Breast epithelium (tissue), 4 donors: ENCODE data around the gene RALGPS1. TPM values are rescaled to one million over a fixed set of nuclear protein-coding genes. Genes with fewer than 3 reads are reported as not detected.
A peak's percentile ranks its signal among the peaks of the same experiment; 100 is the strongest.

Experiments
- DNase-seq, 2 donors: peaks; one replicate each; pipeline ENCODE4 v3.0.0-alpha.2; 2019; ENCODE audit warnings: low spot score in 2 of 2
- H3K27ac ChIP-seq, 2 donors: fragments of 200-600 bp; sonication (generic) in 1 of 2; one replicate each; pipeline ENCODE4 v1.5.1; 2016 to 2019; ENCODE audit warnings: mild to moderate bottlenecking in 1 of 2
- H3K27me3 ChIP-seq, 2 donors: fragments of 200-600 bp; sonication (generic) in 1 of 2; one replicate each; pipeline versions ENCODE4 v1.5.1 to v1.6.0; 2017 to 2019; ENCODE audit warnings: control low read depth in 1 of 2, mild to moderate bottlenecking in 1 of 2
- H3K36me3 ChIP-seq: fragments of 200-600 bp; one replicate; pipeline ENCODE4 v1.5.1; 2019
- H3K4me1 ChIP-seq, 2 donors: fragments of 200-600 bp; sonication (generic); one replicate each; pipeline ENCODE4 v1.5.1; 2016 to 2019; ENCODE audit warnings: control low read depth in 1 of 2
- H3K4me3 ChIP-seq, 3 donors: fragments of 200-600 bp; sonication (generic); 1 replicate in 2 of 3; 2 replicates in 1 of 3; pipeline ENCODE4 v1.5.1; 2016 to 2019; ENCODE audit warnings: mild to moderate bottlenecking in 3 of 3, moderate library complexity in 2 of 3
- H3K9me3 ChIP-seq, 2 donors: fragments of 200-600 bp; sonication (generic) in 1 of 2; one replicate each; pipeline ENCODE4 v1.5.1; 2016 to 2019; ENCODE audit warnings: control low read depth in 1 of 2
- POLR2A ChIP-seq: fragments of 450-650 bp; IDR thresholded peaks from one replicate; pipeline ENCODE4 v1.6.1; 2016; ENCODE audit warnings: antibody characterized with exemption, mild to moderate bottlenecking, moderate library complexity
- POLR2AphosphoS5 ChIP-seq, 3 donors: sonication (generic); formaldehyde crosslinking; IDR thresholded peaks; one replicate each; pipeline ENCODE4 v1.6.1; 2017; ENCODE audit warnings: antibody characterized with exemption in 3 of 3
- intact Hi-C: fragments of 100-400 bp; cut with DNase I; formaldehyde crosslinking; loops from one replicate; pipeline ENCODE4 v1.15.1; 2023; ENCODE audit warnings: low total_unique reads
- total RNA-seq, 3 donors: library from RNA; depleted of rRNA; stranded (reverse); fragments of >200 nt; gene quantifications; one replicate each; pipeline ENCODE4 v1.1.0, GENCODE V29; 2016
- TF ChIP-seq, protein P1 (sequence below), 3 donors: fragments of 450-650 bp; IDR thresholded peaks; one replicate each; pipeline ENCODE4 v1.5.1; 2016 to 2017; ENCODE audit warnings: antibody characterized with exemption in 3 of 3, mild to moderate bottlenecking in 3 of 3, moderate library complexity in 3 of 3

RALGPS1 gene
- total RNA-seq, 3 donors from 2014 or later, result 5.8 to 30.7 (median 15.1) TPM

DNA sequence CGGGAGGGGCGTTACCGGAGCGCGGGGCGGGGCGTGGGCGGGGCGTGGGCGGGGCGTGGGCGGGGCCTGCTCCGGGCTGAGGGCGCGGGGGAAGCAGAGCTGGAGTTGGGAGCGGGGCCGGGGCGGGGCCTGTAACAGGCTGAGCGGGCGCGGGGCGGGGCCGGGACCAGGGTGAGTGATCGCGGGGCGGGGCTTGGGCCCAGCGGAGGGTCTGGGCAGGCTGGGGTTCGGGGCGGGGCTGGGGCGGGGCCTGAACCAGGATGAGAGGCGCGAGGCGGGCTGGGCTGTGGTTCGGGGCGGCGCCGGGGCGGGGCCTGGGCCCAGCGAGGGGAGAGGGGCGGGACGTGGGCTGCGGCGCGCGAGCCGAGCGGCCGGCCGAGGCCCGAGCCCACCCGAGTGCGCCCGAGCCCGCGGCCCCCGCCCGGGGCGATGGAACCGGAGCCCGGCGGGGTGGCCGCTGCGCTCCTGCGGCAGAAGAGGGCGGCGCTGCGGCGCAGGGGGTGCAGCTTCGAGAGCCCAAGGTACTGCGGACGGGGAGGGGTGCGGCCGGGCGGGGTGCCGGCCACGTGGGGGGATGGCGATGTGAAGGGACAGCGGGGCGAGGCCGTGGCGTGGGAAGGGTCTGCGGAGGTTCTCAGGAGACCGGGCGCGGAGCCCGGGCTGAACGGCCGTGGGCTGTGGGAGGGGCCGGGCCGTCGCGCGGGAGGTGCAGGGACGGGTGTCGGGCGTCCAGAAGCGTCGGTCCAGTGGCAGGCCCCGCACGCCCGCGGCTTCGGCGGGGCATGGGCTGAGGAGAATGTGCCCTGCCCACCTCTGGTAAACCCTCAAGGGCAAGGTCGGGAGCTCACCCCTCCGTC is 310.5 kb downstream of the RALGPS1 start:
- peak; percentile 96 to 97 for DNase-seq
- intact Hi-C loops, result loop anchor here (10.0 kb wide), 1 partner anchor 190 kb away; no protein-coding TSS in a partner anchor

DNA sequence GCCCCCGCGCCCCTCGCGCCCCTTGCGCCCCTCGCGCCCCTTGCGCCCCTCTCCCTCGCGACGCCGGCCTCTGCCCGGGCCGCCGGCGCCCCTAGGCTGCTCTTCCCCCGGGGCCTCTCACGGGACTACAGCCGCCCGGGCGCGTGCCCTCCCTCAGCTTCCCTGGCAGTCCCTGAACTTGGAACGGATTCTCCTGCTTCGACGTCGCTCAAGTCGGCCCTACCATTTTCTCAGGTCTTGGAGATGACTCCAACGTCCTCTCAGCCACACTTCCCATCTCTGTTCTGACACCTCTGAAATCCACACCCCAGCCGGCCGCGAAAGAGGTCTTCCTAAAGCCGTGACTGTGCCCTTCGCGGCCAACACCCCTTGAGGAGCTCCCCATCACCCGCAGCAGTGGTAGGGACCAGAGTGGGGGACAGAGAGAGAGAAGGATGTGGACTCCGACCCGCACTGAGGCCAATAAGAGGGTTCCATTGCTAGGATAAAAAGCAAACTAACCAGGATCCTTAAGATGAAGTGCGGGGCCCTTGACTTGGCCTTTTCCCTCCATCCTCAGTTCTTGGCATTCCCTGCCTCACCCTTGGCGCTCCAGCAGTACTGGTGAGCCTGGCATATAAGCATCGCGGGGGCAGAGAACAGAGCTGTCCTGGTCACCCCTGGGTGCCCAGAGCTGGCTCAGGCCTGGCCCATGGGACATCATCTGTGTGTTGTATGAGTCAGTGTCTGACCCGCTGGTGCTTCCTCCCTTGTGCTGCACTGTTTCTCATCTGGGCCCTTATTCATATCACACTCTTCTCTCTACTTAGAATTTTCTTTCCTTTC is 311.4 kb downstream of the RALGPS1 start:
- H3K36me3 ChIP-seq, result no peaks in the 10 kb centered on the region
- H3K27me3 ChIP-seq, result no peaks in the 10 kb centered on the region
- DNase-seq, result no peak
- TF ChIP-seq POLR2AphosphoS5 (IDR thresholded peaks at IDR 0.05) (no peak), POLR2A (no peak)
- TF ChIP-seq, protein P1, sequence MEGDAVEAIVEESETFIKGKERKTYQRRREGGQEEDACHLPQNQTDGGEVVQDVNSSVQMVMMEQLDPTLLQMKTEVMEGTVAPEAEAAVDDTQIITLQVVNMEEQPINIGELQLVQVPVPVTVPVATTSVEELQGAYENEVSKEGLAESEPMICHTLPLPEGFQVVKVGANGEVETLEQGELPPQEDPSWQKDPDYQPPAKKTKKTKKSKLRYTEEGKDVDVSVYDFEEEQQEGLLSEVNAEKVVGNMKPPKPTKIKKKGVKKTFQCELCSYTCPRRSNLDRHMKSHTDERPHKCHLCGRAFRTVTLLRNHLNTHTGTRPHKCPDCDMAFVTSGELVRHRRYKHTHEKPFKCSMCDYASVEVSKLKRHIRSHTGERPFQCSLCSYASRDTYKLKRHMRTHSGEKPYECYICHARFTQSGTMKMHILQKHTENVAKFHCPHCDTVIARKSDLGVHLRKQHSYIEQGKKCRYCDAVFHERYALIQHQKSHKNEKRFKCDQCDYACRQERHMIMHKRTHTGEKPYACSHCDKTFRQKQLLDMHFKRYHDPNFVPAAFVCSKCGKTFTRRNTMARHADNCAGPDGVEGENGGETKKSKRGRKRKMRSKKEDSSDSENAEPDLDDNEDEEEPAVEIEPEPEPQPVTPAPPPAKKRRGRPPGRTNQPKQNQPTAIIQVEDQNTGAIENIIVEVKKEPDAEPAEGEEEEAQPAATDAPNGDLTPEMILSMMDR (IDR thresholded peaks at IDR 0.05), result no peak
- no peaks in the 10 kb centered on the region for H3K4me1 ChIP-seq
- peak overlapping the region; percentile 25 to 64 for H3K27ac ChIP-seq
- peak overlapping the region; percentile 76 to 79 (median 76) for H3K4me3 ChIP-seq
- no peaks in the 10 kb centered on the region for H3K9me3 ChIP-seq
- intact Hi-C loops, result loop anchor here (10.0 kb wide), 1 partner anchor 189 kb away; no protein-coding TSS in a partner anchor

More for the DNA sequence above, 310.5 kb downstream of the RALGPS1 start:
- H3K4me3 ChIP-seq, result peak overlapping the region; percentile 76 to 79 (median 76)
- no peaks in the 10 kb centered on the region for H3K9me3 ChIP-seq
- H3K27ac ChIP-seq, result peak overlapping the region; percentile 64 to 83
- no peaks in the 10 kb centered on the region for H3K27me3 ChIP-seq
- no peak for TF ChIP-seq POLR2A
- no peak for TF ChIP-seq POLR2AphosphoS5 (IDR thresholded peaks at IDR 0.05)
- TF ChIP-seq, protein P1 (IDR thresholded peaks at IDR 0.05), result no peak
- H3K36me3 ChIP-seq, result no peaks in the 10 kb centered on the region
- no peaks in the 10 kb centered on the region for H3K4me1 ChIP-seq

DNA sequence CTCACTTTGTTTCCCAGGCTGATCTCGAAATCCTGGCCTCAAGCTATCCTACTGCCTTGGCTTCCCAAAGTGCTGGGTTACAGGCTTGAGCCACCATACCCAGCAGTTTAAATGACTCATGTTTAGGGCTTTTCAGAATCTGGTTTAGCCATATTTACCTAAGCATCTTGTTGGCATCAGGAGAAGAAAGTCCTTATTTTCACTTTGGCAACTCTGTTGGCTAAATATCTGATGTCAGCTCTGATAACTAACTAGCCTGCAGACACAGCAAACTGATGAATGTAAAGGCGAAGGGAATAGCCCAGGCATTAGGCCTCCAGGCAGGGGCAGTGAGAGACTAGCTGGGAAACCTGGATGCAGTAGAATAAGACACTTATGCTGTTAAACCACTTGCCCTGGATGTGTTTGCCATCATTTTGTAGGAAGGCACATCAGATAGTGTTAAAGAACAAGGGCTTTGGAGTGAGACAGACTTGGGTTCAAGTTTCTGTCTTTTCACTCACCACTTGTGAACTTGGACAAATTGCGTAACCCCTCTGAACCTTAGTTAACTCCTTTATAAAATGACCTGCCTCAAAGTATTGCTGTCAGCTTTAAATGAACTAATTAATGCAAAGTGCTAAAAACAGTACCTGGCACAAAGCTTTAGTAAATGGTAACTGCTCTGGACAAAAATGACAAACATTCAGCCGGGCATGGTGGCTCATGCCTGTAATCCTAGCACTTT is 315.3 kb downstream of the RALGPS1 start:
- intact Hi-C loops, result loop anchor here (10.0 kb wide), 1 partner anchor 185 kb away; no protein-coding TSS in a partner anchor
- Histone ChIP-seq H3K4me3 (no peak overlapping the region), H3K27ac (no peak overlapping the region), H3K4me1 (no peaks in the 10 kb centered on the region), H3K36me3 (no peaks in the 10 kb centered on the region), H3K27me3 (no peaks in the 10 kb centered on the region), H3K9me3 (no peaks in the 10 kb centered on the region)
- no peak for DNase-seq
- TF ChIP-seq POLR2A (no peak), POLR2AphosphoS5 (IDR thresholded peaks at IDR 0.05) (no peak)
- TF ChIP-seq, protein P1 (IDR thresholded peaks at IDR 0.05), result no peak

DNA sequence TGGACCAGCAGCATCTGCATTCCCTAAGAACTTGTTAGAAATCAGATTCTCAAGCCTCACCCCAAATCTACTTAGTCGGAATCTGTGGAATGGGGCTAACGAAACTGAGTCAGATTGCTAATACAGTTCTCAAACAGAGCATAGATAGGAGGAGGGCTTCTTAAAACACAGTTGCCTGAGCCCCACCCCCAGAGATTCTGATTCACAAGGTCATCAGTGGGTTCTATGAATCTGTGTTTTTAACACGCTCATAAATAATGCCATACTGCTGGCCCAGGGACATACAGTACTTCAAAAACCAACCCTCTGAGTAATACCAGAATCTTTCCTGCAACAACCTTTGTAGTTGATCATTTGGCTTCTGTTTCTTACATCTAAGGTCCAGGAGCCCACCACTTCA is 317.1 kb downstream of the RALGPS1 start:
- TF ChIP-seq, protein P1 (IDR thresholded peaks at IDR 0.05), result no peak
- no peak for TF ChIP-seq POLR2A
- no peak for TF ChIP-seq POLR2AphosphoS5 (IDR thresholded peaks at IDR 0.05)
- H3K4me1 ChIP-seq, result no peaks in the 10 kb centered on the region
- H3K4me3 ChIP-seq, result no peak overlapping the region
- H3K27ac ChIP-seq, result no peak overlapping the region
- no peaks in the 10 kb centered on the region for H3K36me3 ChIP-seq
- no peak for DNase-seq
- intact Hi-C loops, result no loop called here
- H3K9me3 ChIP-seq, result no peaks in the 10 kb centered on the region
- no peaks in the 10 kb centered on the region for H3K27me3 ChIP-seq
